DOHH2 (cell line): ENCODE measurements around the gene MARCHF9.

Source experiments
- H3F3A ChIP-seq: fragments of 200-600 bp; sonication (generic), shearing (Covaris generic); 2 replicates; pipeline ENCODE4 v1.6.0; 2016; ENCODE audit warnings: antibody characterized with exemption, mild to moderate bottlenecking; ENCODE audit not compliant: control insufficient read depth, insufficient read depth
- H3K27ac ChIP-seq: fragments of 200-600 bp; sonication (generic); 2 replicates; pipeline ENCODE4 v1.5.1; 2014; ENCODE audit warnings: low read depth, mild to moderate bottlenecking, low read length, moderate library complexity
- H3K27me3 ChIP-seq: fragments of 200-600 bp; sonication (generic); 2 replicates; pipeline ENCODE4 v1.6.1; 2014; ENCODE audit warnings: mild to moderate bottlenecking, low read length, mixed read lengths; ENCODE audit not compliant: control insufficient read depth
- H3K36me3 ChIP-seq: fragments of 200-600 bp; sonication (generic); 2 replicates; pipeline ENCODE4 v1.6.1; 2014; ENCODE audit warnings: mild to moderate bottlenecking, low read length, moderate library complexity, mixed read lengths; ENCODE audit not compliant: control insufficient read depth
- H3K4me1 ChIP-seq: fragments of 200-600 bp; sonication (generic); 2 replicates; pipeline ENCODE4 v1.6.1; 2014; ENCODE audit warnings: mild to moderate bottlenecking, low read length, mixed read lengths; ENCODE audit not compliant: control insufficient read depth
- H3K4me2 ChIP-seq: fragments of 200-600 bp; sonication (generic); 2 replicates; pipeline ENCODE4 v1.6.0; 2014; ENCODE audit warnings: mild to moderate bottlenecking, low read length, moderate library complexity
- H3K4me3 ChIP-seq: fragments of 200-600 bp; sonication (generic); 2 replicates; pipeline ENCODE4 v1.5.1; 2014; ENCODE audit warnings: mild to moderate bottlenecking, low read length, mixed read lengths
- H3K79me2 ChIP-seq: fragments of 200-600 bp; sonication (generic); 2 replicates; pipeline ENCODE4 v1.6.1; 2014; ENCODE audit warnings: mild to moderate bottlenecking, low read length, mixed read lengths; ENCODE audit not compliant: control insufficient read depth
- H3K9me2 ChIP-seq: fragments of 200-600 bp; sonication (generic); replicated peaks from 2 replicates; pipeline ENCODE4 v1.6.1; 2014; ENCODE audit warnings: mild to moderate bottlenecking, low read length, mixed read lengths; ENCODE audit not compliant: control insufficient read depth
- H3K9me3 ChIP-seq: fragments of 200-600 bp; sonication (generic); 2 replicates; pipeline ENCODE4 v1.6.1; 2014; ENCODE audit warnings: antibody characterized with exemption, low read length, mixed read lengths; ENCODE audit not compliant: control insufficient read depth, insufficient read depth
- H4K20me1 ChIP-seq: fragments of 200-600 bp; sonication (generic); 2 replicates; pipeline ENCODE4 v1.6.0; 2014; ENCODE audit warnings: low read depth, mild to moderate bottlenecking, antibody characterized with exemption, low read length, moderate library complexity; ENCODE audit not compliant: control insufficient read depth, insufficient read depth
- CTCF ChIP-seq: fragments of 200-600 bp; sonication (generic); IDR thresholded peaks from one replicate; pipeline ENCODE4 v1.5.1; 2014; ENCODE audit warnings: antibody characterized with exemption, mild to moderate bottlenecking, low read depth, low read length; ENCODE audit not compliant: poor library complexity, severe bottlenecking
- EZH2phosphoT487 ChIP-seq: fragments of 200-600 bp; sonication (generic); IDR thresholded peaks from 2 replicates; pipeline ENCODE4 v1.6.1; 2017; ENCODE audit warnings: borderline replicate concordance, mild to moderate bottlenecking, antibody characterized with exemption, low read length, moderate library complexity, mixed read lengths

Gene MARCHF9

GRCh38 chr12:57722716-57723629, 31.9 kb upstream of the MARCHF9 start:
- Histone ChIP-seq H3K36me3 (peaks cover 51% of the 10 kb centered on the region), H3K79me2 (no peaks in the 10 kb centered on the region), H3K9me2 (no peaks in the 10 kb centered on the region), H3K4me3 (no peak overlapping the region), H4K20me1 (no peaks in the 10 kb centered on the region), H3K4me1 (peaks cover 15% of the 10 kb centered on the region), H3K9me3 (no peaks in the 10 kb centered on the region), H3K27me3 (no peaks in the 10 kb centered on the region), H3K27ac (no peak overlapping the region), H3F3A (peaks cover 11% of the 10 kb centered on the region; the same call in 1 of the 2 replicates), H3K4me2 (no peak overlapping the region)
- TF ChIP-seq CTCF (no peak), EZH2phosphoT487 (no peak)

- H3F3A ChIP-seq: peaks cover 11% of the 10 kb centered on the region; the same call in 1 of the 2 replicates
- TF ChIP-seq EZH2phosphoT487: no peak
- TF ChIP-seq CTCF: no peak
- H3K4me3 ChIP-seq: no peak overlapping the region
- no peaks in the 10 kb centered on the region for H4K20me1 ChIP-seq
- peaks cover 46% of the 10 kb centered on the region for H3K36me3 ChIP-seq
- no peak overlapping the region for H3K27ac ChIP-seq
- H3K4me1 ChIP-seq: peaks cover 15% of the 10 kb centered on the region
- no peaks in the 10 kb centered on the region for H3K27me3 ChIP-seq
- H3K9me2 ChIP-seq: no peaks in the 10 kb centered on the region
- no peak overlapping the region for H3K4me2 ChIP-seq
- H3K79me2 ChIP-seq: no peaks in the 10 kb centered on the region
- no peaks in the 10 kb centered on the region for H3K9me3 ChIP-seq
Measured at GRCh38 chr12:57723630-57723962, 31.3 kb upstream of the MARCHF9 start.

- Histone ChIP-seq H3K9me2 (no peaks in the 10 kb centered on the region), H3K4me3 (no peak overlapping the region), H3K27ac (no peak overlapping the region), H3F3A (peaks cover 11% of the 10 kb centered on the region; the same call in 1 of the 2 replicates), H3K27me3 (no peaks in the 10 kb centered on the region), H3K79me2 (no peaks in the 10 kb centered on the region), H3K4me1 (peaks cover 15% of the 10 kb centered on the region), H3K4me2 (no peak overlapping the region), H4K20me1 (no peaks in the 10 kb centered on the region), H3K36me3 (peaks cover 39% of the 10 kb centered on the region), H3K9me3 (no peaks in the 10 kb centered on the region)
- TF ChIP-seq EZH2phosphoT487: no peak
Measured at GRCh38 chr12:57724003-57724935, 30.6 kb upstream of the MARCHF9 start.
